ENCODE data around the gene SPANXN2. TPM values are rescaled to one million over a fixed set of nuclear protein-coding genes. Genes with fewer than 3 reads are reported as not detected.
"Not testable (repeated sequence)": the region's sequence is repeated elsewhere in the genome, so short reads cannot be mapped to it uniquely, and the experiment has no call there.

Gene SPANXN2, protein sequence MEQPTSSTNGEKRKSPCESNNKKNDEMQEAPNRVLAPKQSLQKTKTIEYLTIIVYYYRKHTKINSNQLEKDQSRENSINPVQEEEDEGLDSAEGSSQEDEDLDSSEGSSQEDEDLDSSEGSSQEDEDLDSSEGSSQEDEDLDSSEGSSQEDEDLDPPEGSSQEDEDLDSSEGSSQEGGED
- not detected for total RNA-seq

DNA sequence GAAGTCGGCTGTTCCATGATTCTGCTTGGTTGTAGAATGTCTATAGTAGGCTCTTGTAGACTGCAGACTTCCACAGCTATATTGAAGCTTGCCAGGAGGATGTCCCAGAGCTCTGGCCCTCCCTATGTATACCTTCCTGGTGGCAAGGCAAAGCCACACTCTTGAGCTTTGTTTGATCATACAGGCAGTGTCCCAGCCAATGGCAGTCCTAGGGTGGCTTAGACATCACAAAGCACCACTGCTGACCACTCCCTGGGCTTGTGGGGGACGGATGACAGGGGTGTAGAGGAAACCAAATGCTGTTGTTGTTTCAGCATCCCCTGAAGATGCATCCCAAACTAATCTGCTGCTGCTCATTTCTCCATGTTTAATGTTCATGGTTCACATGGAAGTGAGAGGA is at the start of gene SPANXN2:
TSS of gene SPANXN2 (minus strand) at position 101 of the 400 bp plus-strand sequence. CDS start at position 17, 84 bp downstream.
- not testable (repeated sequence) for H3K4me3 ChIP-seq; H3K9me3 ChIP-seq; DNase-seq (ENCODE audit: low spot score); H3K4me1 ChIP-seq (ENCODE audit: control insufficient read depth in 1 of 2, low read depth in 2 of 2); ATAC-seq (ENCODE audit: insufficient number of reproducible peaks, low FRiP score, low read depth); H3K27ac ChIP-seq; H3K36me3 ChIP-seq; H3K27me3 ChIP-seq (replicated peaks; ENCODE audit: insufficient read depth)

- H3K27me3 ChIP-seq (replicated peaks; ENCODE audit: insufficient read depth) = no peaks in the 10 kb centered on the region
- H3K9me3 ChIP-seq = no peaks in the 10 kb centered on the region
- DNase-seq (ENCODE audit: low spot score) = no peak
- no peak for TF ChIP-seq CTCF (IDR thresholded peaks at IDR 0.05)
- no peak overlapping the region for H3K27ac ChIP-seq
- no peaks in the 10 kb centered on the region for H3K4me1 ChIP-seq (ENCODE audit: control insufficient read depth in 1 of 2, low read depth in 2 of 2)
- no peaks in the 10 kb centered on the region for H3K36me3 ChIP-seq
- no peak for ATAC-seq (ENCODE audit: insufficient number of reproducible peaks, low FRiP score, low read depth)
- no peak overlapping the region for H3K4me3 ChIP-seq
These were observed 48.4 kb upstream of the SPANXN2 start for GRCh38 chrX:143768976-143769375.

DNA sequence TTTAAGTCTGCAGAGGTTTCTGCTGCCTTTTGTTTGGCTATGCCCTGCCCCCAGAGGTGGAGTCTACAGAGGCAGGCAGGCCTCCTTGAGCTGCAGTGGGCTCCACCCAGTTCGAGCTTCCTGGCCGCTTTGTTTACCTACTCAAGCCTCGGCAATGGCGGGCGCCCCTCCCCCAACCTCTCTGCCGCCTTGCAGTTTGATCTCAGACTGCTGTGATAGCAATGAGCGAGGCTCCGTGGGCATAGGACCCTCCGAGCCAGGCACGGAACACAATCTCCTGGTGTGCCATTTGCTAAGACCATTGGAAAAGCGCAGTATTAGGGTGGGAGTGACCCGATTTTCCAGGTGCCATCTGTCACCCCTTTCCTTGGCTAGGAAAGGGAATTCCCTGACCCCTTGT is 47.2 kb upstream of the SPANXN2 start:
- ATAC-seq (ENCODE audit: insufficient number of reproducible peaks, low FRiP score, low read depth); DNase-seq (ENCODE audit: low spot score); H3K4me1 ChIP-seq (ENCODE audit: control insufficient read depth in 1 of 2, low read depth in 2 of 2); H3K9me3 ChIP-seq; H3K27ac ChIP-seq; H3K36me3 ChIP-seq; H3K4me3 ChIP-seq; H3K27me3 ChIP-seq (replicated peaks; ENCODE audit: insufficient read depth): not testable (repeated sequence)

DNA sequence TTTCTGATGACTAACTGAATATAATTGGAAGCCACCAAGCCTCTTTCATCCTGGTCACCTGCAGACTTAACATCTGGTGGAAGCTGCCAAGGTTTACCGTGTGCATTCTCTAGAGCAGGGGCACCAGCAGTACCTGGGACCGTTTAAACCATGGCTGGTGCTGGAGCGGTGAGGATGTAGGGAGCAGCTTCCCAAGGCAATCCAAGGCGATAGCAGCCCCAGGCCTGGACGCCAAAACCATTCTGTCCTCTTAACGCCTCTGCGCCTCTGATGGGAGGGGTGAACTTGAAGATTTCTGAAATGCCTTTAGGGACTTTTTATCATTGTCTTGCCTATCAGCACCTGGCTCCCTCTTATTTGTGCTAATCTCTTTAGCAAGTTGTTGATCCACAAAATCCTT is 37.3 kb upstream of the SPANXN2 start:
- H3K4me3 ChIP-seq = no peak overlapping the region
- ATAC-seq (ENCODE audit: insufficient number of reproducible peaks, low FRiP score, low read depth) (no peak), DNase-seq (ENCODE audit: low spot score) (no peak)
- TF ChIP-seq CTCF (IDR thresholded peaks at IDR 0.05) = no peak
- H3K27me3 ChIP-seq (replicated peaks; ENCODE audit: insufficient read depth) = no peaks in the 10 kb centered on the region
- no peaks in the 10 kb centered on the region for H3K9me3 ChIP-seq
- no peaks in the 10 kb centered on the region for H3K36me3 ChIP-seq
- H3K4me1 ChIP-seq (ENCODE audit: control insufficient read depth in 1 of 2, low read depth in 2 of 2) = no peaks in the 10 kb centered on the region
- H3K27ac ChIP-seq = no peak overlapping the region

- Histone ChIP-seq H3K9me3 (no peaks in the 10 kb centered on the region), H3K27me3 (replicated peaks; ENCODE audit: insufficient read depth) (no peaks in the 10 kb centered on the region), H3K4me3 (no peak overlapping the region), H3K4me1 (ENCODE audit: control insufficient read depth in 1 of 2, low read depth in 2 of 2) (no peaks in the 10 kb centered on the region), H3K27ac (no peak overlapping the region), H3K36me3 (no peaks in the 10 kb centered on the region)
- ATAC-seq (ENCODE audit: insufficient number of reproducible peaks, low FRiP score, low read depth) (no peak), DNase-seq (ENCODE audit: low spot score) (no peak)
- TF ChIP-seq CTCF (IDR thresholded peaks at IDR 0.05) = no peak
These were observed 36.8 kb upstream of the SPANXN2 start for GRCh38 chrX:143757375-143757774.

DNA sequence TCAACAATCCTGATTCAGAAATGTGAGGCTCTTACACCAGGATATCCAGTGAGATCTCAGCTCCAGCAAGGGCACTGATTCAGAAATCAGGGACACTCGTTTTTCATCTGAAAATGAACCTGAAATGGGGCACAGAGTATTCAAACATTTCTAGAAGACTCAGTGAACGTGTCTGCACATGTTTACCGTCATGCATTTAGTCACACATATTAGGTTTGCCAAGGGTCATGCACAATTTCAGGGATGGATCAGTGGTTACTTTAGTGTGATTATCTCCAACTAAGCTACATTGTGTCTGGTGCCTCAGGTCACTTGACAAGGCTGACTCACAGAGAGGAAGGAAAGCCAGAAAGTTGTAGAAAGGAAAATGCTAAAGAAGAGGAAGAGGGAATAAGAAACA is 33.6 kb upstream of the SPANXN2 start:
- H3K27ac ChIP-seq = no peak overlapping the region
- no peaks in the 10 kb centered on the region for H3K9me3 ChIP-seq
- no peaks in the 10 kb centered on the region for H3K4me1 ChIP-seq (ENCODE audit: control insufficient read depth in 1 of 2, low read depth in 2 of 2)
- no peaks in the 10 kb centered on the region for H3K27me3 ChIP-seq (replicated peaks; ENCODE audit: insufficient read depth)
- H3K36me3 ChIP-seq = no peaks in the 10 kb centered on the region
- ATAC-seq (ENCODE audit: insufficient number of reproducible peaks, low FRiP score, low read depth) (no peak), DNase-seq (ENCODE audit: low spot score) (no peak)
- TF ChIP-seq CTCF (IDR thresholded peaks at IDR 0.05) = no peak
- no peak overlapping the region for H3K4me3 ChIP-seq

All from thoracic aorta (tissue), 2 donors.